ENCODE results near the gene WNT3. TPM values are rescaled to one million over a fixed set of nuclear protein-coding genes. Genes with fewer than 3 reads are reported as not detected.

The WNT3 gene
- total and polyA plus RNA-seq, 10 donors = 0.32 to 0.94 (median 0.67) TPM

GRCh38 chr17:46832331-46832821 is 13.9 kb upstream of the WNT3 start:
- H3K36me3 ChIP-seq = no peaks in the 10 kb centered on the region
- DNase-seq = no peak
- WGBS, 5 donors = 64 to 81% (median 76%) methylated on average over 10 to 11 of the region's 11 CpGs
- peaks cover 0 to 6% (median 0%) of the 10 kb centered on the region in 6 donors for H3K4me1 ChIP-seq
- no peak overlapping the region for H3K27ac ChIP-seq
- no peaks in the 10 kb centered on the region for H3K9me3 ChIP-seq
- peaks cover 0 to 15% (median 0%) of the 10 kb centered on the region in 7 donors for H3K27me3 ChIP-seq (replicated peaks in 1 of 7)
- TF ChIP-seq POLR2A (IDR thresholded peaks at IDR 0.05) (no peak), POLR2AphosphoS5 (IDR thresholded peaks at IDR 0.05) (no peak)
- TF ChIP-seq, protein P1, sequence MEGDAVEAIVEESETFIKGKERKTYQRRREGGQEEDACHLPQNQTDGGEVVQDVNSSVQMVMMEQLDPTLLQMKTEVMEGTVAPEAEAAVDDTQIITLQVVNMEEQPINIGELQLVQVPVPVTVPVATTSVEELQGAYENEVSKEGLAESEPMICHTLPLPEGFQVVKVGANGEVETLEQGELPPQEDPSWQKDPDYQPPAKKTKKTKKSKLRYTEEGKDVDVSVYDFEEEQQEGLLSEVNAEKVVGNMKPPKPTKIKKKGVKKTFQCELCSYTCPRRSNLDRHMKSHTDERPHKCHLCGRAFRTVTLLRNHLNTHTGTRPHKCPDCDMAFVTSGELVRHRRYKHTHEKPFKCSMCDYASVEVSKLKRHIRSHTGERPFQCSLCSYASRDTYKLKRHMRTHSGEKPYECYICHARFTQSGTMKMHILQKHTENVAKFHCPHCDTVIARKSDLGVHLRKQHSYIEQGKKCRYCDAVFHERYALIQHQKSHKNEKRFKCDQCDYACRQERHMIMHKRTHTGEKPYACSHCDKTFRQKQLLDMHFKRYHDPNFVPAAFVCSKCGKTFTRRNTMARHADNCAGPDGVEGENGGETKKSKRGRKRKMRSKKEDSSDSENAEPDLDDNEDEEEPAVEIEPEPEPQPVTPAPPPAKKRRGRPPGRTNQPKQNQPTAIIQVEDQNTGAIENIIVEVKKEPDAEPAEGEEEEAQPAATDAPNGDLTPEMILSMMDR (IDR thresholded peaks at IDR 0.05 in 8 of 11, conservative IDR thresholded peaks at IDR 0.05 in 3 of 11) = no peak
- intact Hi-C loops (cut with DNase I; ENCODE audit: low total_unique reads) = no loop called here
- no peak overlapping the region for H3K4me3 ChIP-seq

- Histone ChIP-seq H3K9me3 (no peaks in the 10 kb centered on the region), H3K36me3 (no peaks in the 10 kb centered on the region), H3K4me3 (no peak overlapping the region), H3K4me1 (peaks cover 0 to 6% (median 0%) of the 10 kb centered on the region in 6 donors), H3K27me3 (replicated peaks in 1 of 7) (peaks cover 0 to 15% (median 0%) of the 10 kb centered on the region in 7 donors), H3K27ac (no peak overlapping the region)
- 58 to 82% (median 69%) methylated on average over 13 to 14 of the region's 14 CpGs for WGBS, 5 donors
- intact Hi-C loops (cut with DNase I; ENCODE audit: low total_unique reads) = no loop called here
- TF ChIP-seq POLR2AphosphoS5 (IDR thresholded peaks at IDR 0.05) = no peak
- TF ChIP-seq POLR2A (IDR thresholded peaks at IDR 0.05) = no peak
- TF ChIP-seq, protein P1 (IDR thresholded peaks at IDR 0.05 in 8 of 11, conservative IDR thresholded peaks at IDR 0.05 in 3 of 11) = no peak
- no peak for DNase-seq
These were observed 13.3 kb upstream of the WNT3 start for GRCh38 chr17:46831573-46832330.

- TF ChIP-seq POLR2A (IDR thresholded peaks at IDR 0.05) = no peak
- TF ChIP-seq, protein P1 (IDR thresholded peaks at IDR 0.05 in 8 of 11, conservative IDR thresholded peaks at IDR 0.05 in 3 of 11) = no peak
- TF ChIP-seq POLR2AphosphoS5 (IDR thresholded peaks at IDR 0.05) = no peak
- Histone ChIP-seq H3K27me3 (replicated peaks in 1 of 7) (peaks cover 2 to 42% (median 6%) of the 10 kb centered on the region in 7 donors), H3K4me3 (no peak overlapping the region), H3K27ac (no peak overlapping the region), H3K4me1 (peaks cover 0 to 5% (median 0%) of the 10 kb centered on the region in 6 donors), H3K36me3 (no peaks in the 10 kb centered on the region), H3K9me3 (no peaks in the 10 kb centered on the region)
- intact Hi-C loops (cut with DNase I; ENCODE audit: low total_unique reads) = no loop called here
- no peak for DNase-seq
- WGBS, 5 donors = 83 to 92% (median 90%) methylated on average over 2 of the region's 2 CpGs
These were observed 8.8 kb upstream of the WNT3 start for GRCh38 chr17:46827274-46827673.

GRCh38 chr17:46826116-46826515 is 7.6 kb upstream of the WNT3 start:
- no peak overlapping the region for H3K27ac ChIP-seq
- no peak for DNase-seq
- peaks cover 0 to 17% (median 5%) of the 10 kb centered on the region in 6 donors for H3K4me1 ChIP-seq
- H3K9me3 ChIP-seq = no peaks in the 10 kb centered on the region
- intact Hi-C loops (cut with DNase I; ENCODE audit: low total_unique reads) = no loop called here
- H3K27me3 ChIP-seq (replicated peaks in 1 of 7) = peaks cover 2 to 49% (median 17%) of the 10 kb centered on the region in 7 donors
- 50 to 90% (median 73%) methylated on average over 1 of the region's 1 CpG for WGBS, 5 donors
- TF ChIP-seq, protein P1 (IDR thresholded peaks at IDR 0.05 in 8 of 11, conservative IDR thresholded peaks at IDR 0.05 in 3 of 11) = no peak
- TF ChIP-seq POLR2AphosphoS5 (IDR thresholded peaks at IDR 0.05) = no peak
- no peak for TF ChIP-seq POLR2A (IDR thresholded peaks at IDR 0.05)
- no peak overlapping the region for H3K4me3 ChIP-seq
- H3K36me3 ChIP-seq = no peaks in the 10 kb centered on the region

All from spleen (tissue), 11 donors.